ENCODE measurements around the gene SERPINE1. TPM values are rescaled to one million over a fixed set of nuclear protein-coding genes. Genes with fewer than 3 reads are reported as not detected.

Gene SERPINE1
- total and polyA plus RNA-seq, 2 of the 13 experiments (the other 11 are each of a cell fraction or from before 2014, with no cell fraction given), result 21.2 to 1,576 TPM

GRCh38 chr7:101124376-101125056, 2.4 kb upstream of the SERPINE1 start (continued):
- TF ChIP-seq LRRFIP1 (CRISPR knock-in tag; conservative IDR thresholded peaks at IDR 0.05), result no peak
- TF ChIP-seq E2F2 (CRISPR knock-in tag; IDR thresholded peaks at IDR 0.05; ENCODE audit: borderline replicate concordance), result no peak
- TF ChIP-seq SP1 (IDR thresholded peaks at IDR 0.05), result no peak
- TF ChIP-seq SP1 (CRISPR knock-in tag; IDR thresholded peaks at IDR 0.05), result peak; percentile 29; the same call in 1 of the 2 replicates
- no peak for TF ChIP-seq ZNF564 (CRISPR knock-in tag; IDR thresholded peaks at IDR 0.05)
- no peak for TF ChIP-seq HMGA1 (CRISPR knock-in tag; conservative IDR thresholded peaks at IDR 0.05)
- TF ChIP-seq HOXA3 (CRISPR knock-in tag; IDR thresholded peaks at IDR 0.05), result peak; percentile 58; the same call in 1 of the 2 replicates
- no peak for TF ChIP-seq ZFP41 (CRISPR knock-in tag; IDR thresholded peaks at IDR 0.05; ENCODE audit: borderline replicate concordance)
- peak; percentile 80 for TF ChIP-seq RFX1 (IDR thresholded peaks at IDR 0.05)
- no peak for TF ChIP-seq CENPBD1 (CRISPR knock-in tag; IDR thresholded peaks at IDR 0.05; ENCODE audit: borderline replicate concordance, low read depth)
- peak; percentile 96 for TF ChIP-seq FOXP4 (CRISPR knock-in tag; IDR thresholded peaks at IDR 0.05)
- TF ChIP-seq ZNF773 (CRISPR knock-in tag; IDR thresholded peaks at IDR 0.05; ENCODE audit: borderline replicate concordance), result no peak
- no peak for TF ChIP-seq GLMP (CRISPR knock-in tag; IDR thresholded peaks at IDR 0.05; ENCODE audit: borderline replicate concordance)
- no peak for TF ChIP-seq HOXA9 (CRISPR knock-in tag; IDR thresholded peaks at IDR 0.05; ENCODE audit: borderline replicate concordance)
- TF ChIP-seq SCMH1 (CRISPR knock-in tag; IDR thresholded peaks at IDR 0.05; ENCODE audit: borderline replicate concordance), result no peak
- peak; percentile 85 for TF ChIP-seq ZBTB7B (CRISPR knock-in tag; IDR thresholded peaks at IDR 0.05)
- peak; percentile 78; the same call in 1 of the 2 replicates for TF ChIP-seq FOXP1 (IDR thresholded peaks at IDR 0.05)
- peak; percentile 89 for TF ChIP-seq FOXP1 (CRISPR knock-in tag; IDR thresholded peaks at IDR 0.05)
- no peak for TF ChIP-seq TP53 (CRISPR knock-in tag; conservative IDR thresholded peaks at IDR 0.05)
- no peak for TF ChIP-seq ZNF772 (CRISPR knock-in tag; IDR thresholded peaks at IDR 0.05)
- no peak for TF ChIP-seq KDM2A (CRISPR knock-in tag; IDR thresholded peaks at IDR 0.05; ENCODE audit: borderline replicate concordance, low read depth)
- 0 out of 2 replicates have a peak, but pooled peaks have one; percentile 32 for TF ChIP-seq ARID3A (IDR thresholded peaks at IDR 0.05; ENCODE audit: low read depth, low read length)

Data from HepG2 (cell line).